Effector memory CD4-positive, alpha-beta T cell (primary cell): ENCODE measurements around the gene BACH2.
"Not testable (repeated sequence)": the region's sequence is repeated elsewhere in the genome, so short reads cannot be mapped to it uniquely, and the experiment has no call there.

ENCODE experiments used
- DNase-seq, 3 donors: peaks; one replicate each; pipeline ENCODE4 v3.0.0-alpha.2; 2020
- H3K27ac ChIP-seq: 2 replicates; pipeline ENCODE4 v1.7.0; 2013; ENCODE audit warnings: mild to moderate bottlenecking, low read length, moderate library complexity; ENCODE audit not compliant: insufficient read depth, poor library complexity, severe bottlenecking
- H3K27me3 ChIP-seq: replicated peaks from 2 replicates; pipeline ENCODE4 v1.7.0; 2013; ENCODE audit warnings: mild to moderate bottlenecking, low read length; ENCODE audit not compliant: insufficient read depth, control insufficient read depth, poor library complexity, severe bottlenecking
- H3K36me3 ChIP-seq: 2 replicates; pipeline ENCODE4 v1.7.0; 2013; ENCODE audit warnings: mild to moderate bottlenecking, low read length, moderate library complexity; ENCODE audit not compliant: control insufficient read depth, insufficient read depth
- H3K4me1 ChIP-seq: 2 replicates; pipeline ENCODE4 v1.7.0; 2013; ENCODE audit warnings: low read length, mild to moderate bottlenecking; ENCODE audit not compliant: control insufficient read depth, insufficient read depth, poor library complexity, severe bottlenecking
- H3K4me3 ChIP-seq: 2 replicates; pipeline ENCODE4 v1.7.0; 2013; ENCODE audit warnings: low read length, low read depth, mild to moderate bottlenecking; ENCODE audit not compliant: insufficient read depth, poor library complexity, severe bottlenecking
- H3K9me3 ChIP-seq: 2 replicates; pipeline ENCODE4 v1.7.0; 2013; ENCODE audit warnings: mild to moderate bottlenecking, low read length, moderate library complexity; ENCODE audit not compliant: control insufficient read depth

BACH2 gene

GRCh38 chr6:90072501-90072900, 224.1 kb downstream of the BACH2 start:
- no peak for DNase-seq
- H3K27ac ChIP-seq: no peak overlapping the region
- H3K9me3 ChIP-seq: no peaks in the 10 kb centered on the region
- H3K4me3 ChIP-seq: no peak overlapping the region
- H3K36me3 ChIP-seq: no peaks in the 10 kb centered on the region
- H3K27me3 ChIP-seq: no peaks in the 10 kb centered on the region
- no peaks in the 10 kb centered on the region for H3K4me1 ChIP-seq

- H3K9me3 ChIP-seq: no peaks in the 10 kb centered on the region
These were observed 227.7 kb downstream of the BACH2 start for GRCh38 chr6:90068703-90069523.

GRCh38 chr6:90068264-90068663, 228.4 kb downstream of the BACH2 start:
- H3K9me3 ChIP-seq: no peaks in the 10 kb centered on the region
- H3K4me1 ChIP-seq: no peaks in the 10 kb centered on the region
- no peaks in the 10 kb centered on the region for H3K36me3 ChIP-seq
- DNase-seq: no peak
- H3K27me3 ChIP-seq: no peaks in the 10 kb centered on the region
- no peak overlapping the region for H3K27ac ChIP-seq
- no peak overlapping the region for H3K4me3 ChIP-seq

More at GRCh38 chr6:90068703-90069523, 227.7 kb downstream of the BACH2 start:
- Histone ChIP-seq H3K27ac (no peak overlapping the region), H3K4me1 (no peaks in the 10 kb centered on the region), H3K36me3 (no peaks in the 10 kb centered on the region), H3K4me3 (no peak overlapping the region), H3K27me3 (no peaks in the 10 kb centered on the region)
- no peak for DNase-seq

GRCh38 chr6:90066697-90067096, 229.9 kb downstream of the BACH2 start:
- no peaks in the 10 kb centered on the region for H3K36me3 ChIP-seq

GRCh38 chr6:90065173-90065572, 231.5 kb downstream of the BACH2 start:
- no peak overlapping the region for H3K4me3 ChIP-seq
- H3K9me3 ChIP-seq: no peaks in the 10 kb centered on the region
- no peaks in the 10 kb centered on the region for H3K36me3 ChIP-seq
- H3K27ac ChIP-seq: no peak overlapping the region
- H3K27me3 ChIP-seq: no peaks in the 10 kb centered on the region
- DNase-seq: no peak
- no peaks in the 10 kb centered on the region for H3K4me1 ChIP-seq

More at GRCh38 chr6:90066697-90067096, 229.9 kb downstream of the BACH2 start:
- Histone ChIP-seq H3K27me3 (no peaks in the 10 kb centered on the region), H3K27ac (no peak overlapping the region), H3K4me1 (no peaks in the 10 kb centered on the region), H3K4me3 (no peak overlapping the region), H3K9me3 (no peaks in the 10 kb centered on the region)
- DNase-seq: no peak

- no peaks in the 10 kb centered on the region for H3K4me1 ChIP-seq
- H3K36me3 ChIP-seq: no peaks in the 10 kb centered on the region
- DNase-seq: no peak
- no peak overlapping the region for H3K4me3 ChIP-seq
- H3K27me3 ChIP-seq: no peaks in the 10 kb centered on the region
- H3K27ac ChIP-seq: no peak overlapping the region
- H3K9me3 ChIP-seq: no peaks in the 10 kb centered on the region
These were observed 234.0 kb downstream of the BACH2 start for GRCh38 chr6:90062667-90063066.

GRCh38 chr6:90062051-90062450, 234.6 kb downstream of the BACH2 start:
- no peaks in the 10 kb centered on the region for H3K4me1 ChIP-seq
- no peaks in the 10 kb centered on the region for H3K36me3 ChIP-seq
- DNase-seq: no peak
- no peak overlapping the region for H3K27ac ChIP-seq
- H3K27me3 ChIP-seq: no peaks in the 10 kb centered on the region
- H3K4me3 ChIP-seq: no peak overlapping the region
- no peaks in the 10 kb centered on the region for H3K9me3 ChIP-seq

- DNase-seq, H3K4me1 ChIP-seq, H3K36me3 ChIP-seq, H3K4me3 ChIP-seq, H3K27me3 ChIP-seq, H3K27ac ChIP-seq, H3K9me3 ChIP-seq: not testable (repeated sequence)
These were observed 237.5 kb downstream of the BACH2 start for GRCh38 chr6:90059178-90059577.

- DNase-seq, H3K4me1 ChIP-seq, H3K36me3 ChIP-seq, H3K4me3 ChIP-seq, H3K27me3 ChIP-seq, H3K9me3 ChIP-seq, H3K27ac ChIP-seq: not testable (repeated sequence)
These were observed 240.7 kb downstream of the BACH2 start for GRCh38 chr6:90055924-90056323.

- H3K4me1 ChIP-seq, H3K9me3 ChIP-seq, H3K36me3 ChIP-seq, DNase-seq, H3K4me3 ChIP-seq, H3K27me3 ChIP-seq, H3K27ac ChIP-seq: not testable (repeated sequence)
These were observed 242.4 kb downstream of the BACH2 start for GRCh38 chr6:90054193-90054592.
